ENCODE measurements around the gene CA10.

Gene CA10

GRCh38 chr17:52154466-52154865 is 4.0 kb downstream of the CA10 start:
- Histone ChIP-seq H3K4me1 (ENCODE audit: insufficient read depth, insufficient read length) (peaks cover 9% of the 10 kb centered on the region), H3K9ac (ENCODE audit: insufficient read length, low read depth) (no peak overlapping the region), H3K36me3 (ENCODE audit: insufficient read depth, insufficient read length, low read length) (no peaks in the 10 kb centered on the region), H3K9me3 (ENCODE audit: insufficient read depth, low read length) (no peaks in the 10 kb centered on the region), H3K4me3 (ENCODE audit: insufficient read length, low read depth) (no peak overlapping the region), H3K27me3 (ENCODE audit: insufficient read depth, insufficient read length) (peaks cover 34% of the 10 kb centered on the region)
- DNase-seq (ENCODE audit: low read depth, low spot score): no peak
- no peak for TF ChIP-seq ZNF274 (IDR thresholded peaks at IDR 0.05; ENCODE audit: low read depth, low read length)
- TF ChIP-seq SUZ12 (IDR thresholded peaks at IDR 0.05; ENCODE audit: extremely low read depth, insufficient read depth, insufficient read length): no peak
- TF ChIP-seq YY1 (IDR thresholded peaks at IDR 0.05; ENCODE audit: insufficient read depth, insufficient read length): no peak

DNA sequence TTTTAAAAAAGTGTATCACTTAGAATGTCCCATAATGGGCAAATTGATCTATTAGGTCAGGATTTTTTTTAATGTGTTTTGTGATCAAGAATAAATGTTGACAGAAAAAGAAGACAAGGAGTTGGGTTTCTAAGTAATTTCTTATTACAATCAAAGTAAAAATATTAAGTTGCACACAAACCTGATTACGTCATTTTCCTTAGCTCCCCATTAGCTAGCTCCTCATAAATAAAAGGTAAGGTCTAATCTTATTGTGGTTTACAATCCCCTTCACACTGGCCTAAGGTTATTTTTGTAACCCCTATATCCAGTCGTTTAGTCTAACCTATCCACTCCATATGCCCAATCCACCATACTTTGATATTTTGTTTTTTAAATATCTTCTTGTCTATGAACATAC is 7.6 kb downstream of the CA10 start:
- Histone ChIP-seq H3K36me3 (ENCODE audit: insufficient read depth, insufficient read length, low read length) (no peaks in the 10 kb centered on the region), H3K9ac (ENCODE audit: insufficient read length, low read depth) (no peak overlapping the region), H3K9me3 (ENCODE audit: insufficient read depth, low read length) (no peaks in the 10 kb centered on the region), H3K4me1 (ENCODE audit: insufficient read depth, insufficient read length) (no peaks in the 10 kb centered on the region), H3K27me3 (ENCODE audit: insufficient read depth, insufficient read length) (no peaks in the 10 kb centered on the region), H3K4me3 (ENCODE audit: insufficient read length, low read depth) (no peak overlapping the region)
- TF ChIP-seq SUZ12 (IDR thresholded peaks at IDR 0.05; ENCODE audit: extremely low read depth, insufficient read depth, insufficient read length): no peak
- no peak for TF ChIP-seq ZNF274 (IDR thresholded peaks at IDR 0.05; ENCODE audit: low read depth, low read length)
- no peak for TF ChIP-seq YY1 (IDR thresholded peaks at IDR 0.05; ENCODE audit: insufficient read depth, insufficient read length)
- DNase-seq (ENCODE audit: low read depth, low spot score): no peak

DNA sequence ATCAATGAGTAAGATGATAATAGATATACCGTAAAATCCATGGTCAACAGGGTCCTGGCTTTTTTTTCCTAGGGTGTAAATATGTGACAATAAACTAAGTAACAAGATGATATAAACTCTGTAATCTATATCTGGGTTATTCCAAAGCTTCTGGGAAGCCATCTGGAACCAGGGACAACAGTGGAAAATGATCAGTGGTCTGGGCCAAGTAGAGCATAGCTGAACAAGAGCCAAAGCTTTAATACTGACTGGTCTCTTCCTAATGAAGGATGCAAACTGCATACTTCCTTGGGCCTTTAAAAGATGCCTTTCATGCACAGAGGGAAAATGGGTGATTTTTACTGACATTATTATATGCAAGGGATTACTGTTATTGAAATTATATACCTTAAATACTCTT is 8.9 kb downstream of the CA10 start:
- no peak overlapping the region for H3K4me3 ChIP-seq (ENCODE audit: insufficient read length, low read depth)
- TF ChIP-seq SUZ12 (IDR thresholded peaks at IDR 0.05; ENCODE audit: extremely low read depth, insufficient read depth, insufficient read length) (no peak), YY1 (IDR thresholded peaks at IDR 0.05; ENCODE audit: insufficient read depth, insufficient read length) (no peak), ZNF274 (IDR thresholded peaks at IDR 0.05; ENCODE audit: low read depth, low read length) (no peak)
- no peaks in the 10 kb centered on the region for H3K36me3 ChIP-seq (ENCODE audit: insufficient read depth, insufficient read length, low read length)
- no peaks in the 10 kb centered on the region for H3K4me1 ChIP-seq (ENCODE audit: insufficient read depth, insufficient read length)
- no peak overlapping the region for H3K9ac ChIP-seq (ENCODE audit: insufficient read length, low read depth)
- DNase-seq (ENCODE audit: low read depth, low spot score): no peak
- no peaks in the 10 kb centered on the region for H3K27me3 ChIP-seq (ENCODE audit: insufficient read depth, insufficient read length)
- H3K9me3 ChIP-seq (ENCODE audit: insufficient read depth, low read length): no peaks in the 10 kb centered on the region

DNA sequence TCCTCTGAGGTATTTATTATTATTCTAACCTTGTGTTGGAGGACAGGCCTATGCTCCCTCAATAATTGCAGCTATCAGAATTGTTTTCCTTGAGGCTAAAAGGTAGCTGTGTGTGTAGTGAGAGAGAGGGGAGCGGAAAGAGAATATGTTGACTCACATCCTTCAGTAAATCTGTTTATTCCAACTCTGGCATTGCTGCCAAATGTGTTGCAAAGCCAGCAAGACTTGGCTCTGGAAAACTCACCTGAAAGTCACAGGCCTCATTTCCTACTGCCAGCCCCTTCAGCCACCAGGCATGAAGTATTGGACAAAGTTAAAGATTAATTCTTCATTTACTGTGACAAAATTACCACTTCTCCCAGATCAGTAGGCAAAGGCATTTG is 9.6 kb downstream of the CA10 start:
- TF ChIP-seq SUZ12 (IDR thresholded peaks at IDR 0.05; ENCODE audit: extremely low read depth, insufficient read depth, insufficient read length) (no peak), ZNF274 (IDR thresholded peaks at IDR 0.05; ENCODE audit: low read depth, low read length) (no peak), YY1 (IDR thresholded peaks at IDR 0.05; ENCODE audit: insufficient read depth, insufficient read length) (no peak)
- no peak for DNase-seq (ENCODE audit: low read depth, low spot score)
- Histone ChIP-seq H3K27me3 (ENCODE audit: insufficient read depth, insufficient read length) (no peaks in the 10 kb centered on the region), H3K4me1 (ENCODE audit: insufficient read depth, insufficient read length) (no peaks in the 10 kb centered on the region), H3K9ac (ENCODE audit: insufficient read length, low read depth) (no peak overlapping the region), H3K4me3 (ENCODE audit: insufficient read length, low read depth) (no peak overlapping the region), H3K9me3 (ENCODE audit: insufficient read depth, low read length) (no peaks in the 10 kb centered on the region), H3K36me3 (ENCODE audit: insufficient read depth, insufficient read length, low read length) (no peaks in the 10 kb centered on the region)

GRCh38 chr17:52148288-52148968 is 10.1 kb downstream of the CA10 start:
- no peaks in the 10 kb centered on the region for H3K36me3 ChIP-seq (ENCODE audit: insufficient read depth, insufficient read length, low read length)
- no peak overlapping the region for H3K9ac ChIP-seq (ENCODE audit: insufficient read length, low read depth)
- no peaks in the 10 kb centered on the region for H3K9me3 ChIP-seq (ENCODE audit: insufficient read depth, low read length)
- no peak overlapping the region for H3K4me3 ChIP-seq (ENCODE audit: insufficient read length, low read depth)
- no peak for TF ChIP-seq SUZ12 (IDR thresholded peaks at IDR 0.05; ENCODE audit: extremely low read depth, insufficient read depth, insufficient read length)
- no peak for TF ChIP-seq ZNF274 (IDR thresholded peaks at IDR 0.05; ENCODE audit: low read depth, low read length)
- TF ChIP-seq YY1 (IDR thresholded peaks at IDR 0.05; ENCODE audit: insufficient read depth, insufficient read length): no peak
- DNase-seq (ENCODE audit: low read depth, low spot score): no peak
- H3K4me1 ChIP-seq (ENCODE audit: insufficient read depth, insufficient read length): no peaks in the 10 kb centered on the region
- H3K27me3 ChIP-seq (ENCODE audit: insufficient read depth, insufficient read length): no peaks in the 10 kb centered on the region

GRCh38 chr17:52147872-52148271 is 10.6 kb downstream of the CA10 start:
- H3K4me1 ChIP-seq (ENCODE audit: insufficient read depth, insufficient read length): no peaks in the 10 kb centered on the region
- TF ChIP-seq ZNF274 (IDR thresholded peaks at IDR 0.05; ENCODE audit: low read depth, low read length): no peak
- no peak for TF ChIP-seq YY1 (IDR thresholded peaks at IDR 0.05; ENCODE audit: insufficient read depth, insufficient read length)
- TF ChIP-seq SUZ12 (IDR thresholded peaks at IDR 0.05; ENCODE audit: extremely low read depth, insufficient read depth, insufficient read length): no peak

GRCh38 chr17:52147431-52147830 is 11.1 kb downstream of the CA10 start:
- H3K4me1 ChIP-seq (ENCODE audit: insufficient read depth, insufficient read length): no peaks in the 10 kb centered on the region
- no peak overlapping the region for H3K9ac ChIP-seq (ENCODE audit: insufficient read length, low read depth)
- DNase-seq (ENCODE audit: low read depth, low spot score): no peak

More at GRCh38 chr17:52147872-52148271, 10.6 kb downstream of the CA10 start:
- DNase-seq (ENCODE audit: low read depth, low spot score): no peak
- no peaks in the 10 kb centered on the region for H3K36me3 ChIP-seq (ENCODE audit: insufficient read depth, insufficient read length, low read length)
- H3K9me3 ChIP-seq (ENCODE audit: insufficient read depth, low read length): no peaks in the 10 kb centered on the region
- no peak overlapping the region for H3K4me3 ChIP-seq (ENCODE audit: insufficient read length, low read depth)
- H3K27me3 ChIP-seq (ENCODE audit: insufficient read depth, insufficient read length): no peaks in the 10 kb centered on the region
- no peak overlapping the region for H3K9ac ChIP-seq (ENCODE audit: insufficient read length, low read depth)

More at GRCh38 chr17:52147431-52147830, 11.1 kb downstream of the CA10 start:
- H3K27me3 ChIP-seq (ENCODE audit: insufficient read depth, insufficient read length): no peaks in the 10 kb centered on the region
- TF ChIP-seq YY1 (IDR thresholded peaks at IDR 0.05; ENCODE audit: insufficient read depth, insufficient read length) (no peak), SUZ12 (IDR thresholded peaks at IDR 0.05; ENCODE audit: extremely low read depth, insufficient read depth, insufficient read length) (no peak), ZNF274 (IDR thresholded peaks at IDR 0.05; ENCODE audit: low read depth, low read length) (no peak)
- H3K4me3 ChIP-seq (ENCODE audit: insufficient read length, low read depth): no peak overlapping the region
- no peaks in the 10 kb centered on the region for H3K9me3 ChIP-seq (ENCODE audit: insufficient read depth, low read length)
- H3K36me3 ChIP-seq (ENCODE audit: insufficient read depth, insufficient read length, low read length): no peaks in the 10 kb centered on the region
